COR-L47 (cell line): Measurements from ENCODE around the gene ATCAY.
A peak's percentile ranks its signal among the peaks of the same experiment; 100 is the strongest.

Experiments
- DNase-seq: peaks from one replicate; lab custom pipeline; 2025; lab: John Stamatoyannopoulos, UW

The ATCAY gene

DNA sequence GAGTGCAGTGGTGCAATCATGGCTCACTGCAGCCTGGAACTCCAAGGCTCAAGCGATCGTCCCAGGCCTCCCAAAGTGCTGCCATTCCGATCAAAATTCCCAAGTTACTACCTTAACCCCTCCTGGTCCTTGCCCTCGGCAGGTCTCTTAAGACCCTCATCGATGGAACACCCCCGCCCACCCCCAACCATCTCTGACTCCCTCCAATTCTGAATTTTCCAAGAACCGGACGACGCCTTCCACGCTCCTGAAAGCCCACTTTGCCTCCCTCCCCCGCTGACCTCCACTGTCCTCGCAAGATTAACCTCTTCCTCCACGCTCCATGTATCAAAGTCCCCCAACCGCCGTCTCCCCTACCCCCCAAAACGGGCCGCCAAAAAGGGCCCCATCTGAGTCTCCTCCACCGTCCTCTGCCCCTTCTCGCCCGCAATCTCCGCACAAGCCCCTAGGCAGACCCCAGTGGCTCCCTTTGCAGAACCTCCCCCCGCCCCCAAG, 89.9 kb downstream of the ATCAY start:
- no peak for DNase-seq

GRCh38 chr19:3970808-3971598, 90.5 kb downstream of the ATCAY start, which contains the start of gene DAPK3:
Gene DAPK3, minus strand, starts transcription at chr19:3971099. Its CDS starts 1,364 bp downstream, at chr19:3969735.
- peak; percentile 98 for DNase-seq

- no peak for DNase-seq
These were observed 94.7 kb downstream of the ATCAY start for GRCh38 chr19:3975144-3975543.

DNA sequence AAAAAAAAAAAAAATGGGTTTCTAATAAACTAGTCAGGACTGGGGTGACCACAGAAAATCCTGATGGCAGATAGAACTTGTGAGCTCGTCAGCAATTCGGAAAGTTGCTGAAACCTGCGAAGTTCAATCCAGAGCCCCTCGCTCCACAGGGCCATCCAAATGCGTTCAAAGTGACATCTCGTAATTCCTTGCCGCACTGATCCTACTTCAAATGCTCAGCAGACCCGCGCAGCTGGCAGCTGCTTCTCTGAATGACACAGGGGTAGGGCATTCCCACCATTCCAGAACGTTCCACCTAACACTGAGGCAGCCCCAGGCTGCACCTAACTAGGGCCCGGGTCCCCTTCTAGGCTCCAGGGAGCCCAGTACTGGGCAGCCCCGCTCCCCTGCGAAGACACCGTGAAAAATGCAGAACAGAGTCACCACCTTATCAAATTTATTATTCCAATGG, 95.2 kb downstream of the ATCAY start:
- no peak for DNase-seq

DNA sequence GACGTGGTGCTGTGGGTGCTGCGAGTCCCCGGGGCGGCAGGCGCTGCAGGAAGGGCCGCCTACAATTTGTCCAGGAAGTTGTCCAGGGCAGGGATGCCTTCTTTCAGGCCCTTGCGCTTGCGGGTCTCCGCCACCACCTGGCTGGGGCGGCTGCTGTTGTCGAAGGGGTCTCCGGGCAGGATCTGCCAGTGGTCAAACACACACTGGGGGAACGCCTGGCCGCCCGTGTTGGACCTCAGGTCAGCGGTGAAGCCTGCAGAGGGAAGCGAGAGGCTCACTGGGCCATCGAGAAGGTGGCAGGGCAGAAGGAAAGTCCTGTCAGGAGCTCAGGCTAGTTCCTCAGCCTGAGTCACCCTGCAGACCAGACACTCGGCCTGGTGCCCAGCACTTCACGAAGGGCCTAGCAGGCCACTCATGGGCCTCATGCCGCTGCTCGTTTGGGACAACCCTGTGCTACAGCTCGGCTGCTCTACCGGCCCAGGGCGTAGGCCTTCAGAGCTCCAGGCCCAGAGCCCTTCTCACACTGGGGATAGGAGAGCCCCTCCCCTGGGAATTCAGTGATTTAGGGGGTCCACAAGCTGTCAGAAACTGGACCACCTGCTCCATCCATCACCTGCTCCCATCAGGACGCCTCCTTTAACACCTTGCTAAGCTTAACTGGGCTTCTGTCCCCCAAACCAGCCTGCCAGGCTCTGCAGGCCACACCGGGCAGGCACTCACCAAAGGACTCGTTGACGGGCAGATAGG, 96.2 kb downstream of the ATCAY start:
- DNase-seq = no peak
